Prostate gland (tissue), 2 donors: ENCODE data around the gene WAC.

Experiments
- POLR2A ChIP-seq: fragments of 450-650 bp; IDR thresholded peaks from one replicate; pipeline ENCODE4 v1.6.1; 2016; ENCODE audit warnings: antibody characterized with exemption, mild to moderate bottlenecking
- TF ChIP-seq, protein P1 (sequence below), 4 experiments: fragments of 200-600 bp in 2 of 4; fragments of 450-650 bp in 2 of 4; sonication (generic) in 2 of 4; IDR thresholded peaks; 1 replicate in 3 of 4; 2 replicates in 1 of 4; pipeline ENCODE4 v1.5.1; 2016 to 2019; ENCODE audit warnings: antibody characterized with exemption in 4 of 4, mild to moderate bottlenecking in 2 of 4, moderate library complexity in 2 of 4

DNA sequence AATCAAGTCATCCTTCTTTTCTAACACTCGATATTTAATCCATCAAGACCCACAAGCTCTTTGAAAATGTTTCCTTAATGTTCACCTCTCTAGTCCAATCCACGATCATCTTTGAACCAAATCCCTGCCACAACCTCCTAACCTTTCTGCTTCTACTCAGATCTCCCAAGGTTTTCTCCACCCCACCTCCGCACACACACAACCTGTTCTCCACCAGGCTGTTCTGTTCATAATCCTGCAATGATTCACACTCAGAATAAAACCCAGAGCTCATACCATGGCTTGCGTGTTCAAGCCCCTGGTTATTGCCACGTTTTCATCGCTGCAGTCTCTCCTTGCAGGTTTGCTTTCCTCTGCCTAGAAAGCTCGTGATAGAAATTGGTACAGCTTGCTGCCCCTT is 90.6 kb downstream of the WAC start:
- no peak for TF ChIP-seq POLR2A
- TF ChIP-seq, protein P1, sequence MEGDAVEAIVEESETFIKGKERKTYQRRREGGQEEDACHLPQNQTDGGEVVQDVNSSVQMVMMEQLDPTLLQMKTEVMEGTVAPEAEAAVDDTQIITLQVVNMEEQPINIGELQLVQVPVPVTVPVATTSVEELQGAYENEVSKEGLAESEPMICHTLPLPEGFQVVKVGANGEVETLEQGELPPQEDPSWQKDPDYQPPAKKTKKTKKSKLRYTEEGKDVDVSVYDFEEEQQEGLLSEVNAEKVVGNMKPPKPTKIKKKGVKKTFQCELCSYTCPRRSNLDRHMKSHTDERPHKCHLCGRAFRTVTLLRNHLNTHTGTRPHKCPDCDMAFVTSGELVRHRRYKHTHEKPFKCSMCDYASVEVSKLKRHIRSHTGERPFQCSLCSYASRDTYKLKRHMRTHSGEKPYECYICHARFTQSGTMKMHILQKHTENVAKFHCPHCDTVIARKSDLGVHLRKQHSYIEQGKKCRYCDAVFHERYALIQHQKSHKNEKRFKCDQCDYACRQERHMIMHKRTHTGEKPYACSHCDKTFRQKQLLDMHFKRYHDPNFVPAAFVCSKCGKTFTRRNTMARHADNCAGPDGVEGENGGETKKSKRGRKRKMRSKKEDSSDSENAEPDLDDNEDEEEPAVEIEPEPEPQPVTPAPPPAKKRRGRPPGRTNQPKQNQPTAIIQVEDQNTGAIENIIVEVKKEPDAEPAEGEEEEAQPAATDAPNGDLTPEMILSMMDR (IDR thresholded peaks at IDR 0.05) = no peak
